GM23248 (cell line): ENCODE data around the gene PADI6. TPM values are rescaled to one million over a fixed set of nuclear protein-coding genes. Genes with fewer than 3 reads are reported as not detected.
"Not testable (repeated sequence)": the region's sequence is repeated elsewhere in the genome, so short reads cannot be mapped to it uniquely, and the experiment has no call there.

Experiments used
- DNase-seq: peaks from one replicate; pipeline ENCODE4 v3.0.0-alpha.2; 2015
- H2AFZ ChIP-seq: fragments of 200-600 bp; sonication (generic); 2 replicates; pipeline ENCODE4 v1.6.1; 2016; ENCODE audit warnings: antibody characterized with exemption
- H3F3A ChIP-seq: fragments of 200-600 bp; sonication (generic); 2 replicates; pipeline ENCODE4 v1.6.1; 2016; ENCODE audit warnings: mild to moderate bottlenecking, antibody characterized with exemption, mixed run types; ENCODE audit not compliant: insufficient read depth
- H3K27ac ChIP-seq: fragments of 200-600 bp; sonication (generic); 2 replicates; pipeline ENCODE4 v1.5.1; 2016; ENCODE audit warnings: mild to moderate bottlenecking
- H3K27me3 ChIP-seq: fragments of 200-600 bp; sonication (generic); replicated peaks from 2 replicates; pipeline ENCODE4 v1.6.1; 2016; ENCODE audit warnings: mild to moderate bottlenecking; ENCODE audit not compliant: insufficient read depth
- H3K36me3 ChIP-seq: fragments of 200-600 bp; sonication (generic); 2 replicates; pipeline ENCODE4 v1.6.1; 2016; ENCODE audit warnings: low read depth, mild to moderate bottlenecking
- H3K4me1 ChIP-seq: fragments of 200-600 bp; sonication (generic); 2 replicates; pipeline ENCODE4 v1.6.1; 2016; ENCODE audit warnings: mild to moderate bottlenecking; ENCODE audit not compliant: insufficient read depth
- H3K4me2 ChIP-seq: fragments of 200-600 bp; sonication (generic); one replicate; pipeline ENCODE4 v1.6.1; 2016; ENCODE audit warnings: mild to moderate bottlenecking; ENCODE audit not compliant: unreplicated experiment
- H3K4me3 ChIP-seq: fragments of 200-600 bp; sonication (generic); 2 replicates; pipeline ENCODE4 v1.5.1; 2016; ENCODE audit warnings: mild to moderate bottlenecking
- H3K79me2 ChIP-seq: fragments of 200-600 bp; sonication (generic); 2 replicates; pipeline ENCODE4 v1.6.1; 2016; ENCODE audit warnings: mild to moderate bottlenecking; ENCODE audit not compliant: insufficient read depth
- H3K9ac ChIP-seq: fragments of 200-600 bp; sonication (generic); 2 replicates; pipeline ENCODE4 v1.6.1; 2016; ENCODE audit warnings: mild to moderate bottlenecking
- H3K9me2 ChIP-seq: fragments of 200-600 bp; sonication (generic); 2 replicates; pipeline ENCODE4 v1.6.1; 2016; ENCODE audit warnings: mixed run types, mild to moderate bottlenecking, moderate library complexity; ENCODE audit not compliant: insufficient read depth
- H3K9me3 ChIP-seq: fragments of 200-600 bp; sonication (generic); one replicate; pipeline ENCODE4 v1.6.1; 2017; ENCODE audit warnings: low read depth
- H4K20me1 ChIP-seq: fragments of 200-600 bp; sonication (generic); 2 replicates; pipeline ENCODE4 v1.6.0; 2016; ENCODE audit not compliant: insufficient read depth
- EZH2 ChIP-seq: fragments of 200-600 bp; sonication (generic); IDR thresholded peaks from 2 replicates; pipeline ENCODE4 v1.6.1; 2018; ENCODE audit warnings: antibody characterized with exemption, mild to moderate bottlenecking; ENCODE audit not compliant: insufficient read depth, poor library complexity, severe bottlenecking
- EZH2phosphoT487 ChIP-seq: fragments of 200-600 bp; sonication (generic); IDR thresholded peaks from 2 replicates; pipeline ENCODE4 v1.6.1; 2018; ENCODE audit warnings: antibody characterized with exemption, moderate library complexity, mild to moderate bottlenecking, low read depth; ENCODE audit not compliant: insufficient read depth
- WGBS, 2 experiments: methylation state at CpG; one replicate each; pipeline ENCODE4 v1.1.6; 2015 to 2017; ENCODE audit warnings: low lambda C conversion rate in 2 of 2, low coverage in 1 of 2; ENCODE audit errors: missing lambda C conversion rate in 2 of 2; 5-methylcytosine and 5-hydroxymethylcytosine counted together
- in situ Hi-C: fragments of 300-500 bp; cut with MboI; formaldehyde crosslinking; loops from 2 replicates; pipeline ENCODE4 v1.15.0; 2020
- polyA plus RNA-seq: library from polyadenylated mRNA; unstranded; fragments of >200 nt; fragmentation: Nextera tagmentation; extraction: Ambion mirVana; gene quantifications from 2 replicates; pipeline ENCODE4 v1.2.1, GENCODE V29; 2016
- total RNA-seq: library from RNA; depleted of rRNA; stranded (reverse); fragments of >200 nt; shearing (Covaris generic); gene quantifications from 2 replicates; pipeline ENCODE4 v1.2.3, GENCODE V29; 2014

The PADI6 gene
- total and polyA plus RNA-seq, 2 experiments from 2014 or later: not detected

DNA sequence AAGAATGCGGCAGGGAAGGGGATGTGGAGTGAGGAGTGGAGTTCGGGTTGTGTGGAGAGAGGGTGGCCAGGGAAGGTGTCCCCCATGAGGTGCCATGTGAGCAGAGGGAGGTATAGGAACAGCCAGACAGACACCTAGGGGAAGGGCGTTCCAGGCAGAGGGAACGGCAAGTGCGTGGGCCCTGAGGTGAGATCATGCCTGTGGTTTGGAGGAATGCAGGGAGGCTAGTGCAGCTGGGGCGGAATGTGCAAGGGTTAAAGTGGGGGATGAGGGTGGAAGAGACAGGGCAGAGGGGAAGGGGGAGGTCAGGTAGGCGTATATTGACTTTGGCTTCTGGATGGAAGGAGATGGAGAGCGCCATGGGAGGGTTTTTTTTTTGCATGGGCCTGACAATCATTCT is 31.6 kb upstream of the PADI6 start:
- no peak overlapping the region for H2AFZ ChIP-seq
- H3K9me3 ChIP-seq: no peaks in the 10 kb centered on the region
- in situ Hi-C loops: no loop called here
- no peak overlapping the region for H3K4me3 ChIP-seq
- H3K4me2 ChIP-seq: no peak overlapping the region
- no peak overlapping the region for H3K9ac ChIP-seq
- no peaks in the 10 kb centered on the region for H4K20me1 ChIP-seq
- no peaks in the 10 kb centered on the region for H3F3A ChIP-seq
- no peaks in the 10 kb centered on the region for H3K79me2 ChIP-seq
- H3K36me3 ChIP-seq: no peaks in the 10 kb centered on the region
- H3K4me1 ChIP-seq: no peaks in the 10 kb centered on the region
- peaks cover 4% of the 10 kb centered on the region; the same call in 1 of the 2 replicates for H3K27me3 ChIP-seq
- no peaks in the 10 kb centered on the region for H3K9me2 ChIP-seq
- H3K27ac ChIP-seq: no peak overlapping the region
- TF ChIP-seq EZH2: no peak
- TF ChIP-seq EZH2phosphoT487: no peak
- 69 to 75% methylated on average over 8 of the region's 8 CpGs for WGBS, 2 experiments
- DNase-seq: no peak

DNA sequence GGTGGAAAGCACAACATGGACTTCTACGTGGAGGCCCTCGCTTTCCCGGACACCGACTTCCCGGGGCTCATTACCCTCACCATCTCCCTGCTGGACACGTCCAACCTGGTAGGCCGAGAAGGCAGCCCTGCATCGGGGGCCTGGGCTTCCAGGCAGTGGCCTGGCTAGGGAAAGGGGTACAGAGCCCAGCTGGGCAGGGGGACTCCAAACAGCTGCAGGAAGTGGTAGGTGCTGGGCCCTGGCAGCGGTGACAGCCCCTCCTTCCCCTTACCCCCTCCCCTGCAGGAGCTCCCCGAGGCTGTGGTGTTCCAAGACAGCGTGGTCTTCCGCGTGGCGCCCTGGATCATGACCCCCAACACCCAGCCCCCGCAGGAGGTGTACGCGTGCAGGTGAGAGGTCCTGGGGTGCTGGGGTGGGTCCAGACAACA is 30.0 kb upstream of the PADI6 start:
- Histone ChIP-seq H3K9ac (no peak overlapping the region), H3K9me3 (no peaks in the 10 kb centered on the region), H3K27ac (no peak overlapping the region), H2AFZ (no peak overlapping the region), H3K4me3 (no peak overlapping the region), H3K4me1 (no peaks in the 10 kb centered on the region), H3K27me3 (peaks cover 4% of the 10 kb centered on the region; the same call in 1 of the 2 replicates), H3K4me2 (no peak overlapping the region), H4K20me1 (no peaks in the 10 kb centered on the region), H3K9me2 (no peaks in the 10 kb centered on the region), H3F3A (no peaks in the 10 kb centered on the region), H3K79me2 (no peaks in the 10 kb centered on the region), H3K36me3 (no peaks in the 10 kb centered on the region)
- no peak for TF ChIP-seq EZH2phosphoT487
- 45 to 59% methylated on average over 14 to 17 of the region's 17 CpGs for WGBS, 2 experiments
- in situ Hi-C loops: no loop called here
- no peak for DNase-seq

DNA sequence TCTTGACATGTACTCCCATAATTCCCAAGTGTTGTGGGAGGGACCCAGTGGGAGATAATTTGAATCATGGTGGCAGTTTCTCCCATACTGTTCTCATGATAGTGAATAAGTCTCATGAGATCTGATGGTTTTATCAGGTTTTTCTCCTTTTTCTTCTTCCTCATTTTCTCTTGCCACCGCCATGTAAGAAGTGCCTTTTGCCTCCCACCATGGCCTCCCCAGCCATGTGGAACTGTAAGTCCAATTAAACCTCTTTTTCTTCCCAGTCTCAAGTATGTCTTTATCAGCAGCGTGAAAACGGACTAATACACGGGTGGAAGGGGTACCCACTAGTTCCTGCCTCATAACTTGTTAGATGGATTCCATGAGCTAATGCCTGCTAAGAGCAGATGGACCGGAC is 26.5 kb upstream of the PADI6 start:
- H4K20me1 ChIP-seq, H2AFZ ChIP-seq, DNase-seq, H3K27ac ChIP-seq, H3K9me2 ChIP-seq, H3K4me2 ChIP-seq, H3K9ac ChIP-seq, H3K9me3 ChIP-seq, H3F3A ChIP-seq, H3K4me3 ChIP-seq, H3K4me1 ChIP-seq, in situ Hi-C loops, H3K79me2 ChIP-seq, H3K27me3 ChIP-seq, H3K36me3 ChIP-seq: not testable (repeated sequence)
- 69 to 77% methylated on average over 5 of the region's 5 CpGs for WGBS, 2 experiments

DNA sequence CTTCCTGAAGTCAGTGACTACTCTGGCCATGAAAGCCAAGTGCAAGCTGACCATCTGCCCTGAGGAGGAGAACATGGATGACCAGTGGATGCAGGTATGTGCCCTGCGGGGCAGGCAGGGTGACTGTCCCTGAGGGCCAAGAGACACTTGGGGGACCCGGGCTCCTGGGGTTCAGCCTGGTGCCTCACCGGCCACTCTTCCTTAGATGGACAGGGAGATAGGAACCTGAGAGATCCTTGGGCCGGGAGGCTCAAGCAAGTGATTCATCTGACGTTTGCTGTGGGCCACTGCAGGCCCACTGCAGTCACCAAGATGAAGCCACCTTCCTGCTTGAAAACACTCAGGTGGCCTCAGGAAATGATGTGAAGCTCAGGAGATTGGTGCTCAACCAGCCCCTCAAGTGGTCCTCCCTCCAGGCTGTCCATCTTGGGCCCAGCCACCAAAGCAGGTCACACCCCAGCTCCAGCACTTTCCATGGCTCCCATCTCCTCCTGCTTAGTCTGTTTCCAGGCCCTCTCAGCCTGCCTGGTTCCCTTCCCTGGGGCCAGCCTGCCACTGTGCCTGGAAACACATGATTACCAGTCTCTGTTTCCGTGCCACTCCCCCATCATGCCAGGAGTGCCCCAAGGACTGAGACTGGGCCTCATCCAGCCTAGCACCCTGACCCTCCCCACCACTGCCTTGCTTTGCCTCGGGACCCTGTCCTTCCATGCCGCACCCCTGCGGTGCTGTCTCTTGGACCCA is 25.8 kb upstream of the PADI6 start:
- Histone ChIP-seq H3K4me2 (no peak overlapping the region), H3K4me3 (no peak overlapping the region), H4K20me1 (no peaks in the 10 kb centered on the region), H3K4me1 (0 out of 2 replicates have a peak, but pooled peaks cover 5% of the 10 kb centered on the region), H2AFZ (no peak overlapping the region), H3K27ac (no peak overlapping the region), H3K79me2 (no peaks in the 10 kb centered on the region), H3K9ac (no peak overlapping the region), H3K9me3 (no peaks in the 10 kb centered on the region), H3K9me2 (no peaks in the 10 kb centered on the region), H3K27me3 (no peaks in the 10 kb centered on the region; the same call in 1 of the 2 replicates), H3F3A (no peaks in the 10 kb centered on the region), H3K36me3 (no peaks in the 10 kb centered on the region)
- TF ChIP-seq EZH2: no peak
- no peak for TF ChIP-seq EZH2phosphoT487
- WGBS, 2 experiments: 65 to 69% methylated on average over 9 of the region's 9 CpGs
- in situ Hi-C loops: no loop called here
- DNase-seq: no peak
